Caco-2 (cell line): ENCODE measurements around the gene BAZ1B. TPM values are rescaled to one million over a fixed set of nuclear protein-coding genes. Genes with fewer than 3 reads are reported as not detected.

Experiments
- BruUV-seq: library from RNA; stranded (reverse); fragments of 400-500 nt; replicated peaks from 2 replicates; lab custom pipeline; 2021; lab: Mats Ljungman, UMichigan
- CTCF ChIA-PET: fragments of 300-600 bp; sonication (Branson Sonifier 250); formaldehyde crosslinking; loops from one replicate; lab custom pipeline; 2022; ENCODE audit warnings: antibody characterized with exemption; lab: Charles Lee
- POLR2A ChIA-PET: fragments of 300-600 bp; sonication (Branson Sonifier 250); formaldehyde crosslinking; loops from one replicate; lab custom pipeline; 2022; ENCODE audit warnings: antibody characterized with exemption; lab: Charles Lee
- DNase-seq, 2 experiments: peaks; one replicate each; pipeline versions ENCODE4 v3.0.0 to v3.0.0-alpha.2; 2020 to 2022
- H3K27me3 ChIP-seq: replicated peaks from 2 replicates; pipeline ENCODE4 v1.6.0; 2011; ENCODE audit warnings: low read length; ENCODE audit not compliant: control insufficient read depth, insufficient read depth
- H3K36me3 ChIP-seq: 2 replicates; pipeline ENCODE4 v1.5.1; 2011; ENCODE audit warnings: low read length; ENCODE audit not compliant: control insufficient read depth, insufficient read depth
- H3K4me1 ChIP-seq: fragments of 250-450 bp; sonication (Bioruptor Pico); 2 replicates; pipeline ENCODE4 v1.5.1; 2020; ENCODE audit warnings: mild to moderate bottlenecking
- H3K4me3 ChIP-seq: 2 replicates; pipeline ENCODE4 v1.5.1; 2011; ENCODE audit warnings: low read depth, mild to moderate bottlenecking, control low read depth, low read length
- H3K9me3 ChIP-seq: fragments of 250-450 bp; sonication (Bioruptor Pico); 2 replicates; pipeline ENCODE4 v1.5.1; 2020; ENCODE audit warnings: mild to moderate bottlenecking, moderate library complexity
- H3K27ac Mint-ChIP-seq: one replicate; pipeline ENCODE4 v1.8.0; 2022; ENCODE audit warnings: mixed read lengths; ENCODE audit not compliant: unreplicated experiment
- H3K27me3 Mint-ChIP-seq: one replicate; pipeline ENCODE4 v1.8.0; 2022; ENCODE audit warnings: mixed read lengths; ENCODE audit not compliant: insufficient read depth, unreplicated experiment
- H3K36me3 Mint-ChIP-seq: one replicate; pipeline ENCODE4 v1.8.0; 2022; ENCODE audit warnings: mild to moderate bottlenecking, mixed read lengths; ENCODE audit not compliant: insufficient read depth, unreplicated experiment
- H3K4me1 Mint-ChIP-seq: one replicate; pipeline ENCODE4 v1.8.0; 2022; ENCODE audit warnings: low read depth, mixed read lengths; ENCODE audit not compliant: unreplicated experiment
- H3K4me3 Mint-ChIP-seq: one replicate; pipeline ENCODE4 v1.8.0; 2022; ENCODE audit warnings: mild to moderate bottlenecking, moderate library complexity, mixed read lengths; ENCODE audit not compliant: unreplicated experiment
- H3K9me3 Mint-ChIP-seq: one replicate; pipeline ENCODE4 v1.8.0; 2022; ENCODE audit warnings: mixed read lengths; ENCODE audit not compliant: unreplicated experiment
- intact Hi-C: fragments of 100-400 bp; cut with micrococcal nuclease; formaldehyde crosslinking; loops from one replicate; pipeline ENCODE4 v1.10.0; 2022; ENCODE audit not compliant: unreplicated experiment
- total RNA-seq: library from RNA; stranded (reverse); gene quantifications from 2 replicates; pipeline ENCODE4 v1.2.3, GENCODE V29; 2022
- TF ChIP-seq, protein P1 (sequence below), 2 experiments: fragments of 200-600 bp in 1 of 2; IDR thresholded peaks; 1 replicate in 1 of 2; 2 replicates in 1 of 2; pipeline versions ENCODE4 v1.5.1 to v1.8.0; 2011 to 2022; ENCODE audit warnings: antibody characterized with exemption in 1 of 2, control low read depth in 1 of 2, inconsistent platforms in 1 of 2, low read depth in 1 of 2, low read length in 1 of 2, mild to moderate bottlenecking in 1 of 2, moderate library complexity in 1 of 2; ENCODE audit not compliant: insufficient read depth in 1 of 2, severe bottlenecking in 1 of 2, unreplicated experiment in 1 of 2

BAZ1B gene
- total RNA-seq, 1 experiment from 2014 or later: 85.7 TPM

DNA sequence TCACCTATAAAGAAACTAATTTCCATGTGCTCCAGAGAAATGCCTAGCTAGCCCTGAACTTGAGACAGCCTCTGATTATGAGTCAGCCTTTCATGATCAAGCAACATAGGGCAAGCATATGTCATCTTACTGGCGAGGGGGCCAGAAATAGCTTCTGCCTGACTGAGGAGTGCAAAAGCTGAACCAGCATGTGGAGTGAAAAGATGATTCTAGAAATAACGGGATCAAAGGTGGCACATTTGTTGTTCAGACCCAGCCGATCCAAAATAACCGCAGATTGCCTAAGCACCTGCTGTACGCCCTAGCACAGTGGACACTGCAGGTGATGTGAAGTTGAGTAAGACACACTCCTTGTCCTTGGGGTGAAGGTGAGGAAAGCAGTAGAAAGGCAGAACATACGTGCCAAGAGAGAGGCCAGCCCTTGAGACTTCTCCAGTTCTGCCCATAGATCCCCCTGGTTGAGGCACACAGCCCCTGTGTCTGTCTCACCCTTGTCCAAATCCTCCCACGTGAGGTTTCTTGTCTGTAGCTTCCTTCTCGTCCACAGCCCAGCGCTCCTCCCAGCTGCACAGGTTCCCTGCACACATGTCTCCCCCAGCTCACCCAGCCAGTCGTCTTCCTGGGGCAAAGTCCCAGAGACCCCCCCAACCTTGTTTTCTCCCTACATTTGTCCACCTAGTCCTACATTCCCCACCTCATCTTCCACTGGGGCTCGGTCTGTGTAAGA lies 38.2 kb upstream of the BAZ1B start:
- CTCF ChIA-PET: interaction anchor here (0.5 kb wide), 1 partner anchor 37 kb away, joined by 4 read pairs; no protein-coding TSS in a partner anchor
- Histone ChIP-seq H3K4me3 (no peak overlapping the region), H3K36me3 (no peaks in the 10 kb centered on the region), H3K9me3 (no peaks in the 10 kb centered on the region), H3K27me3 (no peaks in the 10 kb centered on the region), H3K4me1 (peaks cover 20% of the 10 kb centered on the region)
- H3K27ac Mint-ChIP-seq: no peak overlapping the region
- H3K27me3 Mint-ChIP-seq: no peaks in the 10 kb centered on the region
- DNase-seq: no peak
- peaks cover 15% of the 10 kb centered on the region for H3K4me1 Mint-ChIP-seq
- intact Hi-C loops: no loop called here
- no peaks in the 10 kb centered on the region for H3K9me3 Mint-ChIP-seq
- H3K4me3 Mint-ChIP-seq: no peak overlapping the region
- H3K36me3 Mint-ChIP-seq: peaks cover 29% of the 10 kb centered on the region
- TF ChIP-seq, protein P1, sequence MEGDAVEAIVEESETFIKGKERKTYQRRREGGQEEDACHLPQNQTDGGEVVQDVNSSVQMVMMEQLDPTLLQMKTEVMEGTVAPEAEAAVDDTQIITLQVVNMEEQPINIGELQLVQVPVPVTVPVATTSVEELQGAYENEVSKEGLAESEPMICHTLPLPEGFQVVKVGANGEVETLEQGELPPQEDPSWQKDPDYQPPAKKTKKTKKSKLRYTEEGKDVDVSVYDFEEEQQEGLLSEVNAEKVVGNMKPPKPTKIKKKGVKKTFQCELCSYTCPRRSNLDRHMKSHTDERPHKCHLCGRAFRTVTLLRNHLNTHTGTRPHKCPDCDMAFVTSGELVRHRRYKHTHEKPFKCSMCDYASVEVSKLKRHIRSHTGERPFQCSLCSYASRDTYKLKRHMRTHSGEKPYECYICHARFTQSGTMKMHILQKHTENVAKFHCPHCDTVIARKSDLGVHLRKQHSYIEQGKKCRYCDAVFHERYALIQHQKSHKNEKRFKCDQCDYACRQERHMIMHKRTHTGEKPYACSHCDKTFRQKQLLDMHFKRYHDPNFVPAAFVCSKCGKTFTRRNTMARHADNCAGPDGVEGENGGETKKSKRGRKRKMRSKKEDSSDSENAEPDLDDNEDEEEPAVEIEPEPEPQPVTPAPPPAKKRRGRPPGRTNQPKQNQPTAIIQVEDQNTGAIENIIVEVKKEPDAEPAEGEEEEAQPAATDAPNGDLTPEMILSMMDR (IDR thresholded peaks at IDR 0.05; ENCODE audit: insufficient read depth in 1 of 2, low read depth in 1 of 2, low read length in 1 of 2, severe bottlenecking in 1 of 2, unreplicated experiment in 1 of 2): no peak
- BruUV-seq: no TSS peak
- POLR2A ChIA-PET: interaction anchor here (0.5 to 1.1 kb wide), 3 partner anchors 18 to 38 kb away, joined by 3 to 7 read pairs (median 5); partner anchors contain the start of genes BAZ1B and TBL2

DNA sequence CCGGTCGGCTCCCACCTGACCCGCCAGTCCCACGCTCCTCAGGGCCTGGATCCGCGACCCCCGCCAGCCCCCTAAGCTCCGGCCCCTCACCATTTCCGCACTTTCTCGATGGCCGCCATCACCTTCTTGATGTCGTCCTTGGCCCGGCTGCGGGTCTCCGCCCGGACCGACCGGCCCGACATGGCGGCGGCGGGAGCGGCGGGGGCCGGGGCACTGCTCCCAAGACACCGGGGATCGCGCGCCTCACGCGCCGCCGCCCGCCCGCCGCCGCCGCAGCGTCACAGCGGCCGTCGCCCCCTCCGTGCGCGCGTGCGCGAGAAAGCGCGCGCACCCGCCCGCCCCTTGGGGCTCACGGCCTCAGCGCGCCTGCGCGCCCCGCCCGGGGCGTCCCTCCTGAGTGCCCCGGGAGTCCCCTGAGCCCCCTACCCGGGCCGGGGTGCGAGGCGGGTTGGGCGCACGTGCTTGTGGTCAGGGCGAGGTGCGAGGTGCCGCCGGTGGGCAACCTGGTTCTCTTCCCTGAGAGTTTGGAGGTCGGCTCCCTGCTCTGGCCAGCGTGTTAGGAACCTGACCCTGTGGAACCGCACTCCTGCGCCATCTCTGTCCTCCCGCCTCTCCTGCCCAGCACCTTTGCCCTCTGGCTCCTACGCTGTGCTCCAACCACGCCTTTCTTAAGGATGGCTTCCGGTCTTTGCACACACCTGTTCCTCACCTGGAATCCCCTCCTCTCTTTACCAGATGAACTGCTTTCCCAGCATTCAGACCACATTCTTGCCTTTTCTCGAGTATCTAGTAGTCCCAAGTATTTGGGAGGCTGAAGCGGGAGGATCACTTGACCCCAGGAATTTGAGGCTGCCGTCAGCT lies 35.5 kb upstream of the BAZ1B start, which contains the start of gene BCL7B:
Gene BCL7B, minus strand, starts transcription at position 294 of the 861 bp plus-strand sequence. Its CDS starts 112 bp downstream, at position 182.
- Histone ChIP-seq H3K9me3 (no peaks in the 10 kb centered on the region), H3K36me3 (no peaks in the 10 kb centered on the region), H3K27me3 (no peaks in the 10 kb centered on the region), H3K4me3 (peak within 1 kb of the TSS; percentile 98), H3K4me1 (peaks cover 10% of the 10 kb centered on the region; the same call in 1 of the 2 replicates)
- no peaks in the 10 kb centered on the region for H3K27me3 Mint-ChIP-seq
- peaks cover 50% of the 10 kb centered on the region for H3K36me3 Mint-ChIP-seq
- DNase-seq: peak; percentile 92 to 93
- intact Hi-C loops: loop anchor here (1.0 kb wide), 2 partner anchors 21 to 35 kb away; partner anchors contain the start of genes BAZ1B and TBL2
- POLR2A ChIA-PET: interaction anchor here (1.0 to 1.9 kb wide), 4 partner anchors 10 to 36 kb away, joined by 3 to 24 read pairs (median 10); partner anchors contain the start of genes BAZ1B and TBL2
- TF ChIP-seq, protein P1 (IDR thresholded peaks at IDR 0.05; ENCODE audit: insufficient read depth in 1 of 2, low read depth in 1 of 2, low read length in 1 of 2, severe bottlenecking in 1 of 2, unreplicated experiment in 1 of 2): no peak
- H3K4me1 Mint-ChIP-seq: peaks cover 11% of the 10 kb centered on the region
- BruUV-seq: TSS peak; percentile 89
- peak within 1 kb of the TSS; percentile 96 for H3K4me3 Mint-ChIP-seq
- peak within 1 kb of the TSS; percentile 99 for H3K27ac Mint-ChIP-seq
- H3K9me3 Mint-ChIP-seq: no peaks in the 10 kb centered on the region
- CTCF ChIA-PET: no interaction called here

DNA sequence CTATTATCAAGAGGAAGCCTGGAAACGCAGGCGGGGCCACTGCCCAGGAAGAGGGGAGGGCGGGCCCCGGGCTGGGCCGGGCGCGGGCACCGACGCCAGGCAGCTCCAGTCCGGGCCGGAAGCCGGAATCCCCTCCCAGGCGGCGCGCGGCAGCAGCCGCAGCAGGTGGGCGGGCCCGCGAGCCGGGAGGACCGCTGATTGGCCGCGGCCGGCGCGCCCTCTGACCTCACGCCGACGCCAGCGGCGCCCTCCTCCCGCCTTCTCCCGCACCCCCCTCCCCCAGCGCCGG lies 35.0 kb upstream of the BAZ1B start:
- no peaks in the 10 kb centered on the region for H3K9me3 ChIP-seq
- peak overlapping the region; percentile 98 for H3K4me3 ChIP-seq
- no peaks in the 10 kb centered on the region for H3K9me3 Mint-ChIP-seq
- ChIA-PET POLR2A (interaction anchor here (0.6 to 1.9 kb wide), 8 partner anchors 10 to 1016 kb away, joined by 3 to 24 read pairs (median 4); partner anchors contain the start of genes BAZ1B and TBL2), CTCF (interaction anchor here (1.2 kb wide), 1 partner anchor 9 kb away, joined by 4 read pairs; no protein-coding TSS in a partner anchor)
- peaks cover 56% of the 10 kb centered on the region for H3K36me3 Mint-ChIP-seq
- peak; percentile 93 to 97 for DNase-seq
- peak overlapping the region; percentile 96 for H3K4me3 Mint-ChIP-seq
- no peaks in the 10 kb centered on the region for H3K36me3 ChIP-seq
- peak overlapping the region; percentile 99 for H3K27ac Mint-ChIP-seq
- H3K4me1 ChIP-seq: peaks cover 10% of the 10 kb centered on the region; the same call in 1 of the 2 replicates
- BruUV-seq: no TSS peak
- TF ChIP-seq, protein P1 (IDR thresholded peaks at IDR 0.05; ENCODE audit: insufficient read depth in 1 of 2, low read depth in 1 of 2, low read length in 1 of 2, severe bottlenecking in 1 of 2, unreplicated experiment in 1 of 2): no peak
- no peaks in the 10 kb centered on the region for H3K27me3 ChIP-seq
- intact Hi-C loops: loop anchor here (1.0 kb wide), 2 partner anchors 21 to 35 kb away; partner anchors contain the start of genes BAZ1B and TBL2
- H3K27me3 Mint-ChIP-seq: no peaks in the 10 kb centered on the region
- H3K4me1 Mint-ChIP-seq: peaks cover 11% of the 10 kb centered on the region
